Hepatocyte (in vitro differentiated cells): ENCODE measurements around the gene FAM227B. TPM values are rescaled to one million over a fixed set of nuclear protein-coding genes. Genes with fewer than 3 reads are reported as not detected.

Experiments used
- DNase-seq: peaks from one replicate; pipeline ENCODE4 v3.0.0-alpha.2; 2016; ENCODE audit warnings: low spot score
- H2AFZ ChIP-seq: fragments of 200-600 bp; sonication (generic); 2 replicates; pipeline ENCODE4 v1.6.0; 2016; ENCODE audit warnings: antibody characterized with exemption, mild to moderate bottlenecking
- H3K27ac ChIP-seq: fragments of 200-600 bp; sonication (generic); 2 replicates; pipeline ENCODE4 v1.5.1; 2016; ENCODE audit warnings: mild to moderate bottlenecking
- H3K27me3 ChIP-seq: fragments of 200-600 bp; sonication (generic); 2 replicates; pipeline ENCODE4 v1.6.1; 2016
- H3K36me3 ChIP-seq: fragments of 200-600 bp; sonication (generic); replicated peaks from 2 replicates; pipeline ENCODE4 v1.5.1; 2016; ENCODE audit warnings: low read depth; ENCODE audit not compliant: insufficient read depth
- H3K4me1 ChIP-seq: fragments of 200-600 bp; sonication (generic); 2 replicates; pipeline ENCODE4 v1.5.1; 2016; ENCODE audit warnings: mild to moderate bottlenecking, moderate library complexity; ENCODE audit not compliant: insufficient read depth
- H3K4me2 ChIP-seq: fragments of 200-600 bp; sonication (generic); 2 replicates; pipeline ENCODE4 v1.6.0; 2016
- H3K4me3 ChIP-seq: fragments of 200-600 bp; sonication (generic); 2 replicates; pipeline ENCODE4 v1.5.1; 2016; ENCODE audit warnings: mild to moderate bottlenecking
- H3K79me2 ChIP-seq: fragments of 200-600 bp; sonication (generic); 2 replicates; pipeline ENCODE4 v1.6.0; 2017; ENCODE audit warnings: mild to moderate bottlenecking
- H3K9me2 ChIP-seq: fragments of 200-600 bp; sonication (generic); replicated peaks from 2 replicates; pipeline ENCODE4 v1.6.0; 2017; ENCODE audit warnings: mild to moderate bottlenecking; ENCODE audit not compliant: insufficient read depth
- H3K9me3 ChIP-seq: fragments of 200-600 bp; sonication (generic); 2 replicates; pipeline ENCODE4 v1.5.1; 2016; ENCODE audit warnings: low read depth, mild to moderate bottlenecking
- H4K20me1 ChIP-seq: fragments of 200-600 bp; sonication (generic); 2 replicates; pipeline ENCODE4 v1.6.0; 2016; ENCODE audit warnings: mild to moderate bottlenecking; ENCODE audit not compliant: insufficient read depth, poor library complexity, severe bottlenecking
- EZH2 ChIP-seq: fragments of 200-600 bp; sonication (generic); IDR thresholded peaks from 2 replicates; pipeline ENCODE4 v1.6.1; 2016; ENCODE audit warnings: antibody characterized with exemption, mild to moderate bottlenecking, borderline replicate concordance
- EZH2phosphoT487 ChIP-seq: fragments of 200-600 bp; sonication (generic); IDR thresholded peaks from one replicate; pipeline ENCODE4 v1.6.1; 2018; ENCODE audit warnings: antibody characterized with exemption, mild to moderate bottlenecking, low read depth, moderate library complexity; ENCODE audit not compliant: unreplicated experiment, severe bottlenecking
- WGBS: methylation state at CpG from one replicate; pipeline ENCODE4 v1.1.6; 2016; ENCODE audit warnings: low lambda C conversion rate; ENCODE audit errors: missing lambda C conversion rate; 5-methylcytosine and 5-hydroxymethylcytosine counted together
- polyA plus RNA-seq: library from polyadenylated mRNA; unstranded; fragments of >200 nt; fragmentation: Nextera tagmentation; extraction: Ambion mirVana; gene quantifications from 2 replicates; pipeline ENCODE4 v1.2.1, GENCODE V29; 2016
- total RNA-seq: library from RNA; depleted of rRNA; stranded (reverse); fragments of >200 nt; gene quantifications from 2 replicates; pipeline ENCODE4 v1.2.3, GENCODE V29; 2014
- TF ChIP-seq, protein P1 (sequence below): fragments of 200-600 bp; sonication (generic); IDR thresholded peaks from 2 replicates; pipeline ENCODE4 v1.5.1; 2016; ENCODE audit warnings: antibody characterized with exemption, mild to moderate bottlenecking; ENCODE audit not compliant: poor library complexity

Gene FAM227B
- total and polyA plus RNA-seq, 2 experiments from 2014 or later: 4.5 to 9.2 TPM

DNA sequence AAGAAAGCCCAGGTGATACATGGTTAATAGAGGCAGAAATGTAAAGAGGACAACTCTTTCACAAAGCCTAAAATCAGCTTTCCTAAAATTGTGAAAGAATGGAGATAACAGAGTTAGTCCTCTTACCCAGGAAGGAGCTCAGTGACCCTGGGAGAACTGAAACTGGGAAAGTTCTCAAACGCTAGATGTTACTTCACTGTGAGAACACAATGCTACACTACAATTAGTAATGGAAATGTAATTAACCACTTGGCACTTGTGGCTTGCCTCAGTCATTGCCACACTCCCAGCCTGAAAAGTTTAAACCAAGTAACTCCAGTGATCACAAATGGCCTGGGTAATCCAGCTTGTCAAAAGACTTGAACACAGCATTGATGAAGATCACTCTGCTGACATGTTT is 300.3 kb downstream of the FAM227B start:
- WGBS: 100% methylated on average over 1 of the region's 1 CpG
- H3K9me2 ChIP-seq: no peaks in the 10 kb centered on the region
- no peaks in the 10 kb centered on the region for H3K79me2 ChIP-seq
- TF ChIP-seq, protein P1, sequence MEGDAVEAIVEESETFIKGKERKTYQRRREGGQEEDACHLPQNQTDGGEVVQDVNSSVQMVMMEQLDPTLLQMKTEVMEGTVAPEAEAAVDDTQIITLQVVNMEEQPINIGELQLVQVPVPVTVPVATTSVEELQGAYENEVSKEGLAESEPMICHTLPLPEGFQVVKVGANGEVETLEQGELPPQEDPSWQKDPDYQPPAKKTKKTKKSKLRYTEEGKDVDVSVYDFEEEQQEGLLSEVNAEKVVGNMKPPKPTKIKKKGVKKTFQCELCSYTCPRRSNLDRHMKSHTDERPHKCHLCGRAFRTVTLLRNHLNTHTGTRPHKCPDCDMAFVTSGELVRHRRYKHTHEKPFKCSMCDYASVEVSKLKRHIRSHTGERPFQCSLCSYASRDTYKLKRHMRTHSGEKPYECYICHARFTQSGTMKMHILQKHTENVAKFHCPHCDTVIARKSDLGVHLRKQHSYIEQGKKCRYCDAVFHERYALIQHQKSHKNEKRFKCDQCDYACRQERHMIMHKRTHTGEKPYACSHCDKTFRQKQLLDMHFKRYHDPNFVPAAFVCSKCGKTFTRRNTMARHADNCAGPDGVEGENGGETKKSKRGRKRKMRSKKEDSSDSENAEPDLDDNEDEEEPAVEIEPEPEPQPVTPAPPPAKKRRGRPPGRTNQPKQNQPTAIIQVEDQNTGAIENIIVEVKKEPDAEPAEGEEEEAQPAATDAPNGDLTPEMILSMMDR: no peak
- TF ChIP-seq EZH2 (no peak), EZH2phosphoT487 (no peak)
- no peaks in the 10 kb centered on the region for H3K36me3 ChIP-seq
- H3K4me3 ChIP-seq: no peak overlapping the region
- H3K27ac ChIP-seq: no peak overlapping the region
- H3K9me3 ChIP-seq: no peaks in the 10 kb centered on the region
- H2AFZ ChIP-seq: no peak overlapping the region
- H3K4me2 ChIP-seq: no peak overlapping the region
- no peak for DNase-seq
- no peaks in the 10 kb centered on the region for H4K20me1 ChIP-seq
- no peaks in the 10 kb centered on the region for H3K4me1 ChIP-seq
- H3K27me3 ChIP-seq: no peaks in the 10 kb centered on the region

DNA sequence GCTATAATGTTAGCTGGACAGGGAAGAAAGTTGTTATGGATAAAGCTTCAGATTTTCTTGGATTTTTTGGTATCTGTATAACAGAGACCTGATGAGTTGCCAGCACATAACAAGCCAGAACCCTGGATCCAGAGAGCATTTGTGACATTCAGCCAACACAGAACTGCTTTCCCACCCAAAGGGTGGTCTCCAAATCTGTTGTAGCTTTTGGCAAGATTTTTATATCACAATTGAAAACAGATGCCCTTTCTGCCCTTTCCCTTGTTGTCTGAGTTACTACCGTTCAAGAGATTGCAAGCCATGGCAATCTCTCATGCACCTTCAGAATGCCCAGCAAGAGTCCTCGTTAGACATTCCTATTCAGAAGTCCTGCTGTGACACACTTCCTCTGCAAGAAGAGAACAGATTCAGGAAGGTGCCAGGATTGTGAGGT is 305.2 kb downstream of the FAM227B start:
- no peak for DNase-seq
- WGBS: 39% methylated on average over 2 of the region's 2 CpGs
- H3K4me1 ChIP-seq: no peaks in the 10 kb centered on the region
- H3K4me3 ChIP-seq: no peak overlapping the region
- H3K4me2 ChIP-seq: no peak overlapping the region
- H3K27me3 ChIP-seq: no peaks in the 10 kb centered on the region
- H3K27ac ChIP-seq: no peak overlapping the region
- H3K9me3 ChIP-seq: no peaks in the 10 kb centered on the region
- no peaks in the 10 kb centered on the region for H4K20me1 ChIP-seq
- no peaks in the 10 kb centered on the region for H3K79me2 ChIP-seq
- no peaks in the 10 kb centered on the region for H3K36me3 ChIP-seq
- H3K9me2 ChIP-seq: no peaks in the 10 kb centered on the region
- no peak overlapping the region for H2AFZ ChIP-seq
- TF ChIP-seq, protein P1: no peak
- TF ChIP-seq EZH2: no peak
- TF ChIP-seq EZH2phosphoT487: no peak

DNA sequence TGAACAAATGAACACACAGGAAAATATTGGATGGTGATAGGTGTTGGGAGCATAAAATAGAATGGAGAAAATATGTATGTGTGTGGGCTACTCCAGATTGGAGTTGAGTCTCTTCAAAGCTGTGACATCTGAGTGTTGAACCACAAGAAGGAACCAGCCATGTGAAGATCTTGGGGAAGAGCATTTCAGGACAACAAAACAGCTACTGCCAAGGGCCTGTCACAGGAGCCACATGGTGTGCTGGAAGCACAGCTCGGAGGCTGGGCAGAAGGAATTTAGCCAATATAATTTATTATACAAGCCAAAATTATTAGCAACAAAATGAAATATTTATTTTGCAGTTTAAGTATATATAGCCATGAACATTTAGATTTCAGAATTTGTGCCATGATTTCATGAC is 305.9 kb downstream of the FAM227B start:
- no peaks in the 10 kb centered on the region for H3K4me1 ChIP-seq
- no peaks in the 10 kb centered on the region for H3K9me3 ChIP-seq
- TF ChIP-seq, protein P1: no peak
- TF ChIP-seq EZH2phosphoT487 (no peak), EZH2 (no peak)
- no peak overlapping the region for H3K4me2 ChIP-seq
- no peaks in the 10 kb centered on the region for H3K36me3 ChIP-seq
- no peak overlapping the region for H3K27ac ChIP-seq
- DNase-seq: no peak
- H2AFZ ChIP-seq: no peak overlapping the region
- H4K20me1 ChIP-seq: no peaks in the 10 kb centered on the region
- H3K9me2 ChIP-seq: no peaks in the 10 kb centered on the region
- whole genome bisulfite sequencing: 83% methylated on average over 1 of the region's 1 CpG
- no peaks in the 10 kb centered on the region for H3K27me3 ChIP-seq
- no peaks in the 10 kb centered on the region for H3K79me2 ChIP-seq
- H3K4me3 ChIP-seq: no peak overlapping the region

DNA sequence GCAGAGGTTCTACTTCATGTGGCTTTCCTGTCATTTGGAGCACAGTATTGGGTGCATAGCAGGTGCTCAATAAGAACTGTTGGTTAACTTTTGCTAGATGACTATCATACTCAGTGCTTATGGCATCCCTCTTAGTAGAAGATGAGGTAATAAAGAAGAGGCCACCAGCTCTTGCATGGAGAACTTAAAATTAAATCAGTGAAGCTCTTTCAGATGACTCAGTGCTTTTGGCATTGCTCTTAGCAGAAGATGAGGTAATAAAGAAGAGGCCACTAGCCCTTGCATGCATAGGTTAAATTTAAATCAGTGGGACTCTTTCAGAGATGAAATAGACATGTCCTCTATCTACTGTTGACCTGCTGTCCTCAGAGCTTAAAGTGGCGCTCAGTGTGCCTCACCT is 307.0 kb downstream of the FAM227B start:
- Histone ChIP-seq H2AFZ (no peak overlapping the region), H3K4me1 (no peaks in the 10 kb centered on the region), H3K36me3 (no peaks in the 10 kb centered on the region), H3K27me3 (no peaks in the 10 kb centered on the region), H3K9me3 (no peaks in the 10 kb centered on the region), H3K9me2 (no peaks in the 10 kb centered on the region), H3K27ac (no peak overlapping the region), H3K79me2 (no peaks in the 10 kb centered on the region), H3K4me3 (no peak overlapping the region), H4K20me1 (no peaks in the 10 kb centered on the region), H3K4me2 (no peak overlapping the region)
- no peak for DNase-seq
- TF ChIP-seq EZH2: no peak
- TF ChIP-seq, protein P1: no peak
- TF ChIP-seq EZH2phosphoT487: no peak
- WGBS: 88% methylated on average over 1 of the region's 1 CpG
